GM19238 (cell line): ENCODE measurements around the gene ISY1.
"Not testable (repeated sequence)": the region's sequence is repeated elsewhere in the genome, so short reads cannot be mapped to it uniquely, and the experiment has no call there.

Source experiments
- DNase-seq: peaks from one replicate; pipeline ENCODE4 v3.0.0; 2011; ENCODE audit warnings: low spot score; ENCODE audit not compliant: insufficient read length

The ISY1 gene

GRCh38 chr3:129160891-129161859 lies at the start of gene ISY1:
Gene ISY1 (minus strand): TSS chr3:129161063. CDS start chr3:129160975, 88 bp downstream.
- peak; percentile 86 for DNase-seq

- DNase-seq = no peak
Measured at GRCh38 chr3:129207479-129207878, 46.6 kb upstream of the ISY1 start.

- no peak for DNase-seq
Measured at GRCh38 chr3:129205109-129205832, 44.4 kb upstream of the ISY1 start.

- no peak for DNase-seq
Measured at GRCh38 chr3:129204473-129204872, 43.6 kb upstream of the ISY1 start.

- no peak for DNase-seq
Measured at GRCh38 chr3:129199366-129199765, 38.5 kb upstream of the ISY1 start.

- no peak for DNase-seq
Measured at GRCh38 chr3:129197321-129197720, 36.5 kb upstream of the ISY1 start.

- no peak for DNase-seq
Measured at GRCh38 chr3:129196601-129197000, 35.7 kb upstream of the ISY1 start.

GRCh38 chr3:129195731-129196256 lies 34.9 kb upstream of the ISY1 start:
- no peak for DNase-seq

GRCh38 chr3:129189793-129190192 lies 28.9 kb upstream of the ISY1 start:
- DNase-seq = not testable (repeated sequence)

GRCh38 chr3:129187857-129188256 lies 27.0 kb upstream of the ISY1 start:
- no peak for DNase-seq

GRCh38 chr3:129185783-129186182 lies 24.9 kb upstream of the ISY1 start:
- no peak for DNase-seq

GRCh38 chr3:129184784-129185542 lies 24.1 kb upstream of the ISY1 start:
- not testable (repeated sequence) for DNase-seq

GRCh38 chr3:129184396-129184657 lies 23.5 kb upstream of the ISY1 start:
- no peak for DNase-seq

GRCh38 chr3:129183569-129184395 lies 22.9 kb upstream of the ISY1 start, which contains the start of gene CNBP:
Gene CNBP (minus strand): TSS chr3:129183896. CDS start chr3:129171757, 12,139 bp downstream.
- DNase-seq = peak; percentile 92

- no peak for DNase-seq
Measured at GRCh38 chr3:129182390-129183185, 21.7 kb upstream of the ISY1 start.

- DNase-seq = no peak
Measured at GRCh38 chr3:129181819-129182218, 21.0 kb upstream of the ISY1 start.

GRCh38 chr3:129180461-129180860 lies 19.6 kb upstream of the ISY1 start:
- no peak for DNase-seq

- no peak for DNase-seq
Measured at GRCh38 chr3:129176051-129176450, 15.2 kb upstream of the ISY1 start.

- DNase-seq = no peak
Measured at GRCh38 chr3:129173725-129174124, 12.9 kb upstream of the ISY1 start.

GRCh38 chr3:129173206-129173605 lies 12.3 kb upstream of the ISY1 start:
- no peak for DNase-seq
